ENCODE data around the gene STING1. TPM values are rescaled to one million over a fixed set of nuclear protein-coding genes. Genes with fewer than 3 reads are reported as not detected.
"Not testable (repeated sequence)": the region's sequence is repeated elsewhere in the genome, so short reads cannot be mapped to it uniquely, and the experiment has no call there.

STING1 gene
- total and polyA plus RNA-seq, 2 of the 8 experiments (the other 6 are each of a cell fraction or from before 2014, with no cell fraction given) = 0.26 to 0.47 TPM

DNA sequence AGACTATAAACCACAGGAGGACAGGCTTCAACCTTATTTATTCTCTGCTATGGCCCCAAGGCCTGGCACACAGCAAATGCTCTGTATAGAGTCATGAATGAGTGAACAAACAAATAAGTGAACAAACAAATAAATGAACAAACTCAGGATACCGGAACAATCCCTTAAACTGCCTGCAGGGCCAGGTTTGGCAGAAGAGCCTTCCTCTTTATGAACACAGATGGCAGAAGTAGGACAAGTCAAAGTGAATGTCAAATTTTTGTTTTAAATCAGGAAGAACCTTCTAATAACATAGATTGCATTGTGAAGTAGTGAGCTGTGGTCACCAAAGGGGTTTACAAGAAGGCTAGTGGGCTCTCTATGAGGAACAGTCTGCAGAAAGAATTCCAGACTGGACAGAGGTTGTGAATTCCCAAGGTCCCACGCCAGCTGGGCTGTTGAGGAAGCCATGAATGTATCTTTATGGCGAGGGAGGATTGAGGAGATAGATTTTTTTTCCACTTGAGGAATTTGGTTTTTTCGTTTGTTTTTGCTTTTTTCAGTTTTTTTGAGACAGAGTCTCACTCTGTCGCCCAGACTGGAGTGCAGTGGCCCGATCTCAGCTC is 30.3 kb upstream of the STING1 start (continued):
- TF ChIP-seq RNF2 (IDR thresholded peaks at IDR 0.05; ENCODE audit: borderline replicate concordance, low read depth, low read length, missing control alignments, poor library complexity, severe bottlenecking) = no peak
- no peak for TF ChIP-seq MAX (IDR thresholded peaks at IDR 0.05)
- no peak for TF ChIP-seq BCL11A (IDR thresholded peaks at IDR 0.05; ENCODE audit: low read depth in 2 of 2, low read length in 2 of 2)
- TF ChIP-seq SIN3A (conservative IDR thresholded peaks at IDR 0.05 in 1 of 2, IDR thresholded peaks at IDR 0.05 in 1 of 2; ENCODE audit: low read depth in 1 of 2, low read length in 2 of 2) = no peak
- TF ChIP-seq CTBP2 (IDR thresholded peaks at IDR 0.05; ENCODE audit: borderline replicate concordance, insufficient read depth, insufficient read length, low read length) = no peak

GRCh38 chr5:139504722-139505121 is 22.2 kb upstream of the STING1 start:
- not testable (repeated sequence) for DNase-seq (ENCODE audit: low read depth in 1 of 2, low spot score in 2 of 2); H4K5ac ChIP-seq (ENCODE audit: insufficient read length, low read depth, low read length); H2BK120ac ChIP-seq (replicated peaks; ENCODE audit: low read depth, low read length); H3K18ac ChIP-seq (ENCODE audit: extremely low read depth, low read length); H3K14ac ChIP-seq (ENCODE audit: insufficient read length); H3K79me1 ChIP-seq (ENCODE audit: low read depth, low read length); H3K9me3 ChIP-seq (ENCODE audit: insufficient read depth in 2 of 2, low read depth in 1 of 2, low read length in 1 of 2); H2AK5ac ChIP-seq (ENCODE audit: low read depth, low read length); FAIRE-seq; H4K91ac ChIP-seq (replicated peaks; ENCODE audit: insufficient read length, low read length); H2BK5ac ChIP-seq (ENCODE audit: low read depth, low read length); H3K36me3 ChIP-seq (ENCODE audit: control insufficient read depth in 2 of 4, insufficient read depth in 4 of 4, low read length in 3 of 4); H3K23ac ChIP-seq (ENCODE audit: insufficient read length); H3K27ac ChIP-seq (ENCODE audit: low read depth, low read length); H2BK20ac ChIP-seq (ENCODE audit: low read length); H2BK12ac ChIP-seq (ENCODE audit: low read depth, low read length); H3K4me3 ChIP-seq (ENCODE audit: extremely low read depth in 1 of 4, insufficient read depth in 2 of 4, low read depth in 3 of 4, low read length in 4 of 4); H3K4ac ChIP-seq (replicated peaks; ENCODE audit: insufficient read length, low read depth, low read length); H2BK15ac ChIP-seq (ENCODE audit: low read length); H3K56ac ChIP-seq (replicated peaks; ENCODE audit: insufficient read length, low read depth, low read length); H3K79me2 ChIP-seq (ENCODE audit: control insufficient read depth in 1 of 2, insufficient read depth in 2 of 2, low read length in 2 of 2); H4K8ac ChIP-seq (ENCODE audit: extremely low read depth, insufficient read depth, low read length); H3K23me2 ChIP-seq (ENCODE audit: low read depth, low read length); H3K9ac ChIP-seq (replicated peaks in 1 of 4; ENCODE audit: extremely low read depth in 1 of 4, low read depth in 3 of 4, low read length in 3 of 4); H4K20me1 ChIP-seq (replicated peaks in 1 of 2; ENCODE audit: control insufficient read depth in 1 of 2, insufficient read depth in 2 of 2, low read length in 2 of 2); H3K27me3 ChIP-seq (replicated peaks in 1 of 4; ENCODE audit: control insufficient read depth in 3 of 4, extremely low read depth in 1 of 4, insufficient read depth in 3 of 4, low read length in 3 of 4)
- ChIA-PET CTCF (ENCODE audit: partially characterized antibody) (interaction anchor here (6.6 to 12.9 kb wide), 2 partner anchors 9 to 82 kb away, joined by 40 to 122 read pairs; no protein-coding TSS in a partner anchor), POLR2A (ENCODE audit: partially characterized antibody) (interaction anchor here (1.0 to 1.5 kb wide), 4 partner anchors 9 to 219 kb away, joined by 3 to 6 read pairs (median 4); partner anchors contain the start of gene DNAJC18)
- Histone ChIP-seq H3K4me2 (ENCODE audit: insufficient read depth in 1 of 2, low read depth in 2 of 2, low read length in 2 of 2) (peak overlapping the region; percentile 35 to 54; a peak in 2 of 4 replicates), H3K4me1 (replicated peaks in 1 of 4; ENCODE audit: control insufficient read depth in 3 of 4, insufficient read depth in 4 of 4, low read length in 3 of 4) (peaks cover 0 to 10% (median 3%) of the 10 kb centered on the region in 4 experiments; a peak in 4 of 7 replicates), H2AFZ (ENCODE audit: low read length) (0 out of 2 replicates have a peak overlapping the region, but pooled peaks have one; percentile 39)
- 41% methylated on average over 5 of the region's 5 CpGs; no CpG with 5 or more reads in 1 of the 2 experiments for WGBS, 2 experiments (ENCODE audit: extremely low coverage in 1 of 2, insufficient coverage in 1 of 2, insufficient read length in 1 of 2, insufficient replicate concordance in 2 of 2, low coverage in 1 of 2, low lambda C conversion rate in 2 of 2, missing lambda C conversion rate in 1 of 2)
